BJ (cell line): ENCODE measurements around the gene LATS2. TPM values are rescaled to one million over a fixed set of nuclear protein-coding genes. Genes with fewer than 3 reads are reported as not detected.

Experiments used
- CTCF ChIA-PET: fragments of 350-600 bp; formaldehyde crosslinking; extraction: SDS; loops from one replicate; lab custom pipeline; 2021; ENCODE audit warnings: antibody characterized with exemption, inconsistent platforms; lab: Yijun Ruan, JAX
- POLR2A ChIA-PET: fragments of 300-600 bp; sonication (Branson Sonifier 250); formaldehyde crosslinking; extraction: SDS; loops from one replicate; lab custom pipeline; 2021; ENCODE audit warnings: antibody characterized with exemption; lab: Charles Lee
- DNase-seq: peaks from one replicate; pipeline ENCODE4 v3.0.0-alpha.2; 2011; ENCODE audit warnings: low read depth
- H3K27me3 ChIP-seq: 2 replicates; pipeline ENCODE4 v1.6.0; 2011; ENCODE audit warnings: low read length; ENCODE audit not compliant: control insufficient read depth, insufficient read depth
- H3K36me3 ChIP-seq: 2 replicates; pipeline ENCODE4 v1.5.1; 2011; ENCODE audit warnings: low read length; ENCODE audit not compliant: control insufficient read depth, insufficient read depth
- H3K4me3 ChIP-seq: 2 replicates; pipeline ENCODE4 v1.5.1; 2011; ENCODE audit warnings: low read depth, mild to moderate bottlenecking, control low read depth, low read length
- polyA plus RNA-seq: library from polyadenylated mRNA; depleted of rRNA; stranded (reverse); fragments of >200 nt; gene quantifications from 2 replicates; pipeline ENCODE4 v1.2.3, GENCODE V29; 2011
- TF ChIP-seq, protein P1 (sequence below): IDR thresholded peaks from 2 replicates; pipeline ENCODE4 v1.5.1; 2011; ENCODE audit warnings: low read depth, mild to moderate bottlenecking, control low read depth, inconsistent platforms, low read length, moderate library complexity; ENCODE audit not compliant: insufficient read depth

LATS2 gene
- polyA plus RNA-seq, 1 experiment: 20.0 TPM

DNA sequence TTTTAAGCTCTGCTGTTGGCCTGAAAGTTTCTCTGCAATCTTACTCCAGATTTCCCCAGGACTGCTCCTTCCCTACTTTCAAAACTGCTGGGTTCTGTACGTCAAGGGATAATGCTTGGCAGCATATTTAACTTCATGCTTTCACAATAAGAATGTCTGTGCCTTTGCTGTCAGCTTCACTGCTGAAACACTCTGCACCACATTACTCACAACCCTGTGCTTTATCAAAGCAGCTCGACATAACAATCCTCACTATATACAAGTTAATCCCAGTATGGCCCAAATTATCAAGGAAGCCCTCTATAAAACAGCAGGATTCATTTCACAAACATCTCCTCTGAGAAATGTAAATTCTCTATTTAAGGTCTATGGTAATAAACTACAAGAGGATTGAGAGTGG lies 17.5 kb downstream of the LATS2 start:
- H3K27me3 ChIP-seq: no peaks in the 10 kb centered on the region
- ChIA-PET POLR2A (interaction anchor here (0.5 kb wide), 1 partner anchor 215 kb away, joined by 3 read pairs; no protein-coding TSS in a partner anchor), CTCF (interaction anchor here (1.0 kb wide), 1 partner anchor 31 kb away, joined by 4 read pairs; no protein-coding TSS in a partner anchor)
- TF ChIP-seq, protein P1, sequence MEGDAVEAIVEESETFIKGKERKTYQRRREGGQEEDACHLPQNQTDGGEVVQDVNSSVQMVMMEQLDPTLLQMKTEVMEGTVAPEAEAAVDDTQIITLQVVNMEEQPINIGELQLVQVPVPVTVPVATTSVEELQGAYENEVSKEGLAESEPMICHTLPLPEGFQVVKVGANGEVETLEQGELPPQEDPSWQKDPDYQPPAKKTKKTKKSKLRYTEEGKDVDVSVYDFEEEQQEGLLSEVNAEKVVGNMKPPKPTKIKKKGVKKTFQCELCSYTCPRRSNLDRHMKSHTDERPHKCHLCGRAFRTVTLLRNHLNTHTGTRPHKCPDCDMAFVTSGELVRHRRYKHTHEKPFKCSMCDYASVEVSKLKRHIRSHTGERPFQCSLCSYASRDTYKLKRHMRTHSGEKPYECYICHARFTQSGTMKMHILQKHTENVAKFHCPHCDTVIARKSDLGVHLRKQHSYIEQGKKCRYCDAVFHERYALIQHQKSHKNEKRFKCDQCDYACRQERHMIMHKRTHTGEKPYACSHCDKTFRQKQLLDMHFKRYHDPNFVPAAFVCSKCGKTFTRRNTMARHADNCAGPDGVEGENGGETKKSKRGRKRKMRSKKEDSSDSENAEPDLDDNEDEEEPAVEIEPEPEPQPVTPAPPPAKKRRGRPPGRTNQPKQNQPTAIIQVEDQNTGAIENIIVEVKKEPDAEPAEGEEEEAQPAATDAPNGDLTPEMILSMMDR: no peak
- DNase-seq: peak; percentile 36
- H3K4me3 ChIP-seq: no peak overlapping the region
- peaks cover 8% of the 10 kb centered on the region for H3K36me3 ChIP-seq

DNA sequence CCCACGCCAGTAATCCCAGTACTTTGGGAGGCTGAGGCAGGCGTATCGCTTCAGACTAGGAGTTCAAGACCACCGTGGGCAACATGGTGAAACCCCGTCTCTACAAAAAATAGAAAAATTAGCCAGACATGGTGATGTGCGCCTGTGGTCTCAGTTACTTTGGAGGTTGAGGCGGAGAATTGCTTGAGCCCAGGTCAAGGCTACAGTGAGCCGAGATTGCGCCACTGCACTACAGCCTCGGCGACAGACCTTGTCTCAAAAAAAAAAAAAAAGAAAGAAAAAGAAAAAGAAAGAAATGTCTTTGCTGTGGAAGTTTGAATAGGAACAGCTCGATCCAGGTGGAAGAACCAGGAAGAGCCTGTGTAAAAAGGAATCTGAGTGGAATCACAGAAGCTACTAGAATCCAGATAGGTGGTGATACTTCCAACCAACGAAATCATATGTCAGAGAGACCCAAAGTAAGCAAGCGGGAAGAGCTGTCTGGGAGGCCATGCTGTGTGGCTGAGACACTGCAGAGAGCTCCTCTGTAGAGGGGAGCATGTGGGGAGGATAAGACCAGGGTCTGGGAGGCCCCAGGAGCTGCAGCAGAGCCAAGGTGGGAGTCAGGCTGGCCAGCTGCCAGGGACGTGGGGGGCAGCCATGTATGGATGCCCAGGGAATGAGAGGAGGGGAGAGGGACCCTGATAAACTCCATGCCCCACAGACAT lies 21.1 kb downstream of the LATS2 start:
- Histone ChIP-seq H3K36me3 (peaks cover 7% of the 10 kb centered on the region), H3K27me3 (no peaks in the 10 kb centered on the region), H3K4me3 (no peak overlapping the region)
- ChIA-PET CTCF (interaction anchor here (0.7 kb wide), 1 partner anchor 8 kb away, joined by 3 read pairs; no protein-coding TSS in a partner anchor), POLR2A (interaction anchor here (0.6 kb wide), 1 partner anchor 19 kb away, joined by 27 read pairs; no protein-coding TSS in a partner anchor)
- TF ChIP-seq, protein P1: no peak
- no peak for DNase-seq

DNA sequence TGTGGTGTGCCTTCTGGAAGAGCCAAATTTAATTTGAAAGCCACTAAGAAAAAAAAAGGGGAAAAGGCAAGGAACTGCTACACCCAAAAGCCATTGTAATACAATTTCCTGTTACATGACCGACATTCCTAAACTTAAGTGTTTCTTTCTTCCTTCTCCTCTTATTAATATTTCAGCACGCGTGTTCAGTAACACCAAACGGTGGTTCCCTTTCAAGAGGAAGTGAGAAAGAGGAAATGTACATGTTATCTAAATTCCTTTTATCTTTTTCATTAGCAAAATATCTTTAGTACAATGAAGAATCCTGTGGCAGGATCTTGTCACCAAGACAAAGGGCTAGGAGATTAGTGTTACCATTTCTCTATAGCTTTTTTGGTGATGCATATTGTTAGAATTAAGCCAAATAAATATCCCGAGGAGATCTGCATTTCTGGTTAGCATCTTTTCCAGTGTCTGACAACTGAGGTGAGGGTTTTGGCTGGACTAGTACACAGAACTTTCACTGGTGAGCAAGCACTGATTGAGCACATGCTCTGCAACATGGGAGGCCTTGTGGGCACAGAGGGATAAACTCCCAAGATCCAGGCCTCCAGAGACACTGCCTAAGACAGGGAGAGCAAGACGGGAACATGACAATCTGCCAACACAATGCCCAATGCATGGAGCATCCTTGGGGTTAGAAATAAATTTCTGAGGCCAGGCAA lies 22.1 kb downstream of the LATS2 start:
- ChIA-PET POLR2A (no interaction called here), CTCF (no interaction called here)
- TF ChIP-seq, protein P1: no peak
- Histone ChIP-seq H3K4me3 (no peak overlapping the region), H3K27me3 (no peaks in the 10 kb centered on the region), H3K36me3 (peaks cover 7% of the 10 kb centered on the region)
- DNase-seq: no peak

DNA sequence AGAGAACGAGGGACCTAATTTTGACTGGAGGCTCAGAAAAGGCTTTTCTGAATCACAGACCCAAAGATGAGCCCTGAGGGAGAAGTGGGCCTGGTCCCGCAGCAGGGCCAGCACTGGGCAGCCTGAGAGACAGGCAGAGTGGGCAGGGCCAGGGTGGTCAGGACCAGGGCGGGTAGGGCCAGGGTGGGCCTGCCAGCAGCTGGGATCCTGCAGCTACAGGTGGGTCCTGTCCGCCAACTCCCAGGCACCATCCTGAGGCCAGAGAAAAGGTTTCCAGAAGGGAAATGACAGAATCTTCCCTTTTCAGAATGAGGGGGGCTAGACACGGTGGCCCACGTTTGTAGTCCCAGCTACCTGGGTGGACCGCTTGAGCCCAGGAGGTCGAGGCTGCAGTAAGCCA lies 23.7 kb downstream of the LATS2 start:
- TF ChIP-seq, protein P1: no peak
- ChIA-PET CTCF (no interaction called here), POLR2A (no interaction called here)
- Histone ChIP-seq H3K4me3 (no peak overlapping the region), H3K36me3 (peaks cover 7% of the 10 kb centered on the region), H3K27me3 (no peaks in the 10 kb centered on the region)
- no peak for DNase-seq

DNA sequence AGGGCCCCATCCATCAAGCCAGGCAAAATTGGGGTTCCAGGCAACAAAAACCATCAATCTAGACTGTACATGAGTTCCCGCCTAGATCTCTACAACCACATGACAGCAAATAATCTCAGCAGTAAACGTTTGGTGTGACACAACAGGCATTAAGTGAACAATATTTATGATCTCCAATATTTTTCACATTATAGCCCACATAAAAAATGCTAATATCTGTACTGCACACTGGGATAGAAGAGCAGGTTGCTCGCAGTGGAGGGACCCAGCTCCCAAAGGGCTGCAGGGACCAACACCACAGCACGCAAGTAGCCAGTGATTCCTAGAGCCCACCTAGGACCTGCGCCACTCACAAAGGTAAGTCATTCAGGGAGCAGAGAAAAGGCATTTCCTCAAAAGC lies 25.9 kb downstream of the LATS2 start:
- Histone ChIP-seq H3K27me3 (no peaks in the 10 kb centered on the region), H3K4me3 (no peak overlapping the region), H3K36me3 (peaks cover 5% of the 10 kb centered on the region)
- no peak for DNase-seq
- POLR2A ChIA-PET: no interaction called here
- CTCF ChIA-PET: interaction anchor here (0.7 kb wide), 1 partner anchor 355 kb away, joined by 3 read pairs; no protein-coding TSS in a partner anchor
- TF ChIP-seq, protein P1: no peak
